Measurements from ENCODE around the gene SAG. TPM values are rescaled to one million over a fixed set of nuclear protein-coding genes. Genes with fewer than 3 reads are reported as not detected.

Gene SAG
- total and polyA plus RNA-seq, 3 donors from 2014 or later, result 5.1 to 25.6 (median 10.2) TPM

DNA sequence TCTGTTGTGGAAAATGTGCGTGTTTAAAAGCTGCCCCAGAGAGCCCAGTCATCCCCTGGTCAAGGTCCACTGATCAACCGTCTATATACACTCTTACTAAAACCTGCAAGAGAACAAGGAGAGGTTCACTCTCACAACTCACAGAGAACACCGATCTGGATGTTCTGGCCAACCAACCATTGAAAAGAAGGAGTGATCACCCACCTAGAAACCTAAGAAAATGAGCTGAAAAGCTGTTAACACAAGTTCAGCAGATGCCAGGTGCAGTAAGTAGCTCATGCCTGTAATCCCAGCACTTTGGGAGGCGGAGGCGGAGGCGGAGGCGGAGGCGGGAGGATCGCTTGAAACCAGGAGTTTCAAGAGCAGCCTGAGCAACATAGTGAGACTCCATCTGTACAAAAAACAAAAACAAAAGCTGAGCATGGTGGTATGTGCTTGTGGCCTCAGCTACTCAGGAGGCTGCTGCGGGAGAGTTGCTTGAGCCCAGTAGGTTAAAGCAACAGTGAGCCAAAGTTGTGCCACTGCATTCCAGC is 41.7 kb upstream of the SAG start:
- H3K9me3 ChIP-seq, result no peaks in the 10 kb centered on the region
- no peak overlapping the region for H3K27ac ChIP-seq
- H3K36me3 ChIP-seq (ENCODE audit: low read depth, missing control alignments), result no peaks in the 10 kb centered on the region
- no peaks in the 10 kb centered on the region for H3K27me3 ChIP-seq
- no peak for DNase-seq
- TF ChIP-seq, protein P1, sequence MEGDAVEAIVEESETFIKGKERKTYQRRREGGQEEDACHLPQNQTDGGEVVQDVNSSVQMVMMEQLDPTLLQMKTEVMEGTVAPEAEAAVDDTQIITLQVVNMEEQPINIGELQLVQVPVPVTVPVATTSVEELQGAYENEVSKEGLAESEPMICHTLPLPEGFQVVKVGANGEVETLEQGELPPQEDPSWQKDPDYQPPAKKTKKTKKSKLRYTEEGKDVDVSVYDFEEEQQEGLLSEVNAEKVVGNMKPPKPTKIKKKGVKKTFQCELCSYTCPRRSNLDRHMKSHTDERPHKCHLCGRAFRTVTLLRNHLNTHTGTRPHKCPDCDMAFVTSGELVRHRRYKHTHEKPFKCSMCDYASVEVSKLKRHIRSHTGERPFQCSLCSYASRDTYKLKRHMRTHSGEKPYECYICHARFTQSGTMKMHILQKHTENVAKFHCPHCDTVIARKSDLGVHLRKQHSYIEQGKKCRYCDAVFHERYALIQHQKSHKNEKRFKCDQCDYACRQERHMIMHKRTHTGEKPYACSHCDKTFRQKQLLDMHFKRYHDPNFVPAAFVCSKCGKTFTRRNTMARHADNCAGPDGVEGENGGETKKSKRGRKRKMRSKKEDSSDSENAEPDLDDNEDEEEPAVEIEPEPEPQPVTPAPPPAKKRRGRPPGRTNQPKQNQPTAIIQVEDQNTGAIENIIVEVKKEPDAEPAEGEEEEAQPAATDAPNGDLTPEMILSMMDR (IDR thresholded peaks at IDR 0.05), result no peak
- TF ChIP-seq POLR2A (IDR thresholded peaks at IDR 0.05), result no peak
- H3K4me1 ChIP-seq, result no peaks in the 10 kb centered on the region
- intact Hi-C loops (cut with DNase I; ENCODE audit: low total_unique reads), result loop anchor here (10.0 kb wide), 1 partner anchor 89 kb away; the partner anchor contains the start of gene DGKD
- H3K4me3 ChIP-seq, result no peak overlapping the region
- 95 to 97% methylated on average over 10 of the region's 10 CpGs for whole genome bisulfite sequencing, 2 donors

DNA sequence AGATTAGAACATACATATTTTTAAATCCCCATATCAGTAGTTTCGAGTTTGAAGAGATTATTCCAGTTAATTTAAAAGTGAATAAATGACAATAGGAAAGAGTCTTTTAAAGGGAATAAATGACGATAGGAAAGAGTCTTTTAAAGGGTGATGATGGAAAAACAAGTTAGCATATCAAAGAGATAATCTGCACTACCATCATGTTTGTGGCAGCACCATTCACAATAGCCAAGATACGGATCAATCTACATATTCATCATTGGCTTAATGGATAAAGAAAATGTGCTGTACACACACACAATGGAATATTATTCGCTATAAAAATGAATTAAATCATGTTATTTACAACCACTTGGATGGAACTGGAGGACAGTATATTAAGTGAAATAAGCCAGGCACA is 41.1 kb upstream of the SAG start:
- no peaks in the 10 kb centered on the region for H3K9me3 ChIP-seq
- no peak overlapping the region for H3K27ac ChIP-seq
- DNase-seq, result no peak
- no peak for TF ChIP-seq POLR2A (IDR thresholded peaks at IDR 0.05)
- TF ChIP-seq, protein P1 (IDR thresholded peaks at IDR 0.05), result no peak
- no peaks in the 10 kb centered on the region for H3K4me1 ChIP-seq
- WGBS, 2 donors, result 94 to 95% methylated on average over 4 of the region's 4 CpGs
- H3K36me3 ChIP-seq (ENCODE audit: low read depth, missing control alignments), result no peaks in the 10 kb centered on the region
- no peak overlapping the region for H3K4me3 ChIP-seq
- no peaks in the 10 kb centered on the region for H3K27me3 ChIP-seq
- intact Hi-C loops (cut with DNase I; ENCODE audit: low total_unique reads), result loop anchor here (10.0 kb wide), 1 partner anchor 88 kb away; the partner anchor contains the start of gene DGKD

DNA sequence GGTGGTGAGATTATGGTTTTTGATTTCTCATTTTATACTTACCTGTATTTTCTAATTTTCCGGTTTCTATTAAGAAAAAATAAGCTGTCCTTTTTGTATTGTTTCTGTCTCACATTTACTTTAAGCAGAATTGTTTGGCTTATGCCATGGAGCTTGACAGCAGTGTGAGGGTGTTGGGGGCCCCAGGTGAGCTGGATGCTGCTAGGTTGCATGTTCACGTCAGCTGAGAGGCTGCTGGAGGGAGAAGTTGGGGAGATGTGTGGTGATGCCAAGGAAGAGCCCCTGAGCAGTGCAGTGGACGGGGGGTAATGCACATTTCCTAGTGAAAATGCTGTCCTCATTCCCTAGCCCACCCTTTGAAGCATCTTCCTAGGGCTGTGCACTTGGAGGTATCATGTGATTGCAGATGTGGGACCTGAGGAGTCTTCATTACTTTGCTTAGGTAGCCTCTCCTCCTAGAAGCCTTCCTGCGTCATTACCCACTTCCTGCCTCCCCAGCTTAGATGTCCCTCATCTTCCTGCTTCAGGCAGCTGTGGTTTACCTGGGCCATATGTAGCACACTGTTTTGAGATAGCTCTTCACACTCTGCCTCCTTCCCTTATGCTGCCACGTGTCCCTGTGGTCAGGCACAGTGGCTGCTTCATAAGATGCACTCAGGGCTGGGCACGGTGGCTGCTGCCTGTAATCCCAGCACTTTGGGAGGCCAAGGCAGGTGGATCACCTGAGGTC is 39.9 kb upstream of the SAG start:
- WGBS, 2 donors, result 89 to 94% methylated on average over 6 of the region's 6 CpGs
- intact Hi-C loops (cut with DNase I; ENCODE audit: low total_unique reads), result loop anchor here (10.0 kb wide), 1 partner anchor 87 kb away; the partner anchor contains the start of gene DGKD
- Histone ChIP-seq H3K36me3 (ENCODE audit: low read depth, missing control alignments) (no peaks in the 10 kb centered on the region), H3K9me3 (no peaks in the 10 kb centered on the region), H3K27me3 (no peaks in the 10 kb centered on the region), H3K4me1 (no peaks in the 10 kb centered on the region), H3K4me3 (no peak overlapping the region), H3K27ac (no peak overlapping the region)
- DNase-seq, result no peak
- TF ChIP-seq, protein P1 (IDR thresholded peaks at IDR 0.05), result no peak
- TF ChIP-seq POLR2A (IDR thresholded peaks at IDR 0.05), result no peak

DNA sequence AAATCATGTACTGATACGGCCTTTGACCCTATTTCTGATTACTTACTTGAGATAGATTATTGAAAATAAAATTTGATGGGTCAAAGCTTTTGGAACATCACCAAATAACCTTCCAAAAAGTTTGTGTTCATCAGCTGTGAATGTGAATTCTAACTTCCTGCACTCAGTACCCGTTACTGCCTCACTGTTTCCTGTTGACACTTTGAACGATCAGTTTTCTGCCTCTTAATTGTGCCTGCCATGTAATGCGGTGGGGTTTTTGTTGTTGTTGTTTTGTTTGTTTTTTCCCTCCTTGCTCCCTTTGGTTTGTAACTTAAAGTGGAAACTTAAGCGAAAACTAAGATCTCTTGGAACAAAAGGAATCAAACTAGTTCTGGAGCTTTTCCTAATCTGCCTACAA is 37.2 kb upstream of the SAG start:
- Histone ChIP-seq H3K27me3 (no peaks in the 10 kb centered on the region), H3K4me1 (no peaks in the 10 kb centered on the region), H3K9me3 (no peaks in the 10 kb centered on the region), H3K27ac (no peak overlapping the region), H3K36me3 (ENCODE audit: low read depth, missing control alignments) (peaks cover 5% of the 10 kb centered on the region), H3K4me3 (no peak overlapping the region)
- intact Hi-C loops (cut with DNase I; ENCODE audit: low total_unique reads), result no loop called here
- WGBS, 2 donors, result 82 to 91% methylated on average over 5 of the region's 5 CpGs
- TF ChIP-seq, protein P1 (IDR thresholded peaks at IDR 0.05), result no peak
- no peak for TF ChIP-seq POLR2A (IDR thresholded peaks at IDR 0.05)
- no peak for DNase-seq

Measured in testis (tissue), 3 donors.